Prostate gland (tissue), 2 donors: Measurements from ENCODE around the gene PTPRJ.

Source experiments
- CTCF ChIP-seq, 4 experiments: fragments of 200-600 bp in 2 of 4; fragments of 450-650 bp in 2 of 4; sonication (generic) in 2 of 4; IDR thresholded peaks; 1 replicate in 3 of 4; 2 replicates in 1 of 4; pipeline ENCODE4 v1.5.1; 2016 to 2019; ENCODE audit warnings: antibody characterized with exemption in 4 of 4, mild to moderate bottlenecking in 2 of 4, moderate library complexity in 2 of 4
- POLR2AphosphoS5 ChIP-seq: sonication (generic); formaldehyde crosslinking; IDR thresholded peaks from one replicate; pipeline ENCODE4 v1.6.1; 2017; ENCODE audit warnings: antibody characterized with exemption

GRCh38 chr11:47980907-47981621 lies 705 bp downstream of the PTPRJ start:
- TF ChIP-seq CTCF (IDR thresholded peaks at IDR 0.05): peak in 2 of 4 experiments; percentile 10 to 36
- no peak for TF ChIP-seq POLR2AphosphoS5
